A549 treated with Hydrocortisone at 1 μM for 4 hours (cell line): ENCODE data around the gene C2orf74. TPM values are rescaled to one million over a fixed set of nuclear protein-coding genes. Genes with fewer than 3 reads are reported as not detected.

Experiments
- total RNA-seq: library from RNA; stranded (reverse); fragments of 200-300 nt; extraction: Qiagen RNA extraction; gene quantifications from 5 replicates; pipeline ENCODE4 v1.2.3, GENCODE V29; 2022

C2orf74 gene
- 15.3 to 22.5 TPM (median 16.4 TPM) in 5 replicates for total RNA-seq

GRCh38 chr2:61161888-61162287 lies at the start of gene C2orf74:
TSS of gene C2orf74 (plus strand) at chr2:61162188. CDS start at chr2:61162515, 327 bp downstream.

Other genes starting within 250 kb of the C2orf74 start
- gene PEX13, start 144.5 kb upstream of the C2orf74 start, total RNA-seq, result 13.9 to 17.9 TPM (median 15.0 TPM) in 5 replicates
- gene PUS10, start 143.9 kb upstream of the C2orf74 start, total RNA-seq, result 1.8 to 3.4 TPM (median 2.5 TPM) in 5 replicates
- 9.2 to 14.0 TPM (median 13.6 TPM) in 5 replicates for gene SANBR, start 96.3 kb upstream of the C2orf74 start, total RNA-seq